Kidney epithelial cell (primary cell): ENCODE measurements around the gene PLA2G2C. TPM values are rescaled to one million over a fixed set of nuclear protein-coding genes. Genes with fewer than 3 reads are reported as not detected.

Experiments
- DNase-seq: peaks from one replicate; pipeline ENCODE4 v3.0.0-alpha.2; 2010; ENCODE audit warnings: low read depth
- H3K27me3 ChIP-seq: 2 replicates; pipeline ENCODE4 v1.6.0; 2011; ENCODE audit warnings: low read length; ENCODE audit not compliant: control insufficient read depth, insufficient read depth
- H3K36me3 ChIP-seq: 2 replicates; pipeline ENCODE4 v1.5.1; 2011; ENCODE audit warnings: low read length; ENCODE audit not compliant: control insufficient read depth, insufficient read depth
- H3K4me3 ChIP-seq: 2 replicates; pipeline ENCODE4 v1.5.1; 2011; ENCODE audit warnings: low read depth, mild to moderate bottlenecking, control low read depth, low read length
- total RNA-seq: library from RNA; depleted of rRNA; stranded (reverse); fragments of >200 nt; gene quantifications from 2 replicates; pipeline ENCODE4 v1.2.3, GENCODE V29; 2015
- TF ChIP-seq, protein P1 (sequence below): IDR thresholded peaks from 2 replicates; pipeline ENCODE4 v1.5.1; 2011; ENCODE audit warnings: mild to moderate bottlenecking, moderate library complexity, low read length, control low read depth, inconsistent platforms; ENCODE audit not compliant: insufficient read depth, poor library complexity, severe bottlenecking

PLA2G2C gene
- total RNA-seq, 1 donor from 2014 or later, result not detected

DNA sequence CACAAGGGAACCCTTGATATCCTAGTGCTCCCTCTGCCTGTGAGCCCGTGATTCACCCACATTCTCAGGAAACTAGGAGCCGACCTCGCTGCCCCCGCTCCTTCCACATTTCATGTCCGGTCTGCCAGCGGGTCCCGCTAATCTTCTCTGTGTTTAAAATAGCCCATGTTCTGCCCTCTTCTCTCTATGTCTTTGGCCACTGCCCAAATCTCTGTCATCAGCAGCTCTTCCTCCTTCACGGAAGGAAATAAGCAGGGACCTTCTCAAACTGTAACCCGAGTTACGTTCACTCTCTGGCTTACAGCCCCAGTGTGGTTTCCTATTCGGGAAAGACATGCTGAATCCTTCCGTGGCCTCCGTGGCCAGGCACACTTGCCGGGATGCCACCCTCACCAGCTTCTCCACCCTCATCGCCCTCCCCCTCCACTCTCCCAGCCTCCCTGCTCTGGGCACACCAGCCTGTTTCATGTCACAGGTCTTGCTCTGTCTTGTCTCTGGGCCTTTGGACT, 21.6 kb downstream of the PLA2G2C start:
- Histone ChIP-seq H3K36me3 (no peaks in the 10 kb centered on the region), H3K4me3 (no peak overlapping the region), H3K27me3 (peaks cover 7% of the 10 kb centered on the region)
- TF ChIP-seq, protein P1, sequence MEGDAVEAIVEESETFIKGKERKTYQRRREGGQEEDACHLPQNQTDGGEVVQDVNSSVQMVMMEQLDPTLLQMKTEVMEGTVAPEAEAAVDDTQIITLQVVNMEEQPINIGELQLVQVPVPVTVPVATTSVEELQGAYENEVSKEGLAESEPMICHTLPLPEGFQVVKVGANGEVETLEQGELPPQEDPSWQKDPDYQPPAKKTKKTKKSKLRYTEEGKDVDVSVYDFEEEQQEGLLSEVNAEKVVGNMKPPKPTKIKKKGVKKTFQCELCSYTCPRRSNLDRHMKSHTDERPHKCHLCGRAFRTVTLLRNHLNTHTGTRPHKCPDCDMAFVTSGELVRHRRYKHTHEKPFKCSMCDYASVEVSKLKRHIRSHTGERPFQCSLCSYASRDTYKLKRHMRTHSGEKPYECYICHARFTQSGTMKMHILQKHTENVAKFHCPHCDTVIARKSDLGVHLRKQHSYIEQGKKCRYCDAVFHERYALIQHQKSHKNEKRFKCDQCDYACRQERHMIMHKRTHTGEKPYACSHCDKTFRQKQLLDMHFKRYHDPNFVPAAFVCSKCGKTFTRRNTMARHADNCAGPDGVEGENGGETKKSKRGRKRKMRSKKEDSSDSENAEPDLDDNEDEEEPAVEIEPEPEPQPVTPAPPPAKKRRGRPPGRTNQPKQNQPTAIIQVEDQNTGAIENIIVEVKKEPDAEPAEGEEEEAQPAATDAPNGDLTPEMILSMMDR, result no peak
- DNase-seq, result no peak

DNA sequence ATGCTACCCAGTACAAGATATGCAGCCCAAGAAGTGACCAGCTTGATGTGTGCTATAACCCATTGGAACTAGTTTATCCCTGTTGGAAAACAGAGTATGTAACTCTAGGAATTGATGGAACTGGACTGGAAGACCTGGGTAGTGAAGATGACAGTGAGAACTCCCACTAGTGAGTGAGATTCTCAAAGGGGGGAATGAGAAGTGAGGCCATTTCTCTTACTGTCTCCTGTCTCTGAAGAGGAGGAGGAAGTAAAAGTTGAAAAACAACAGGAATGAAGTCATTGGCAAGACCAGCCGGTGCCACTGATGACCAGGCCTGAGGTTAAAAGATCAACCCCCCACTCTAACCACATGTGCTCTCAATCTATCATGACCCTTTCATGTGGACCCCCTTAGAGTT, 26.3 kb downstream of the PLA2G2C start:
- TF ChIP-seq, protein P1, result no peak

GRCh38 chr1:20158358-20159070, 27.8 kb downstream of the PLA2G2C start:
- no peaks in the 10 kb centered on the region for H3K36me3 ChIP-seq
- TF ChIP-seq, protein P1, result no peak
- no peak overlapping the region for H3K4me3 ChIP-seq
- no peaks in the 10 kb centered on the region for H3K27me3 ChIP-seq
- DNase-seq, result no peak

More for the DNA sequence above, 26.3 kb downstream of the PLA2G2C start:
- no peak for DNase-seq
- Histone ChIP-seq H3K27me3 (peaks cover 2% of the 10 kb centered on the region), H3K4me3 (no peak overlapping the region), H3K36me3 (no peaks in the 10 kb centered on the region)

- H3K27me3 ChIP-seq, result no peaks in the 10 kb centered on the region
- H3K36me3 ChIP-seq, result no peaks in the 10 kb centered on the region
- TF ChIP-seq, protein P1, result no peak
- DNase-seq, result no peak
- H3K4me3 ChIP-seq, result no peak overlapping the region
Observed at GRCh38 chr1:20154301-20154831, 32.0 kb downstream of the PLA2G2C start.

GRCh38 chr1:20153000-20153418, 33.3 kb downstream of the PLA2G2C start:
- Histone ChIP-seq H3K27me3 (no peaks in the 10 kb centered on the region), H3K4me3 (no peak overlapping the region), H3K36me3 (no peaks in the 10 kb centered on the region)
- TF ChIP-seq, protein P1, result no peak
- DNase-seq, result no peak
